GM23338 (cell line): ENCODE results near the gene TENM4. TPM values are rescaled to one million over a fixed set of nuclear protein-coding genes. Genes with fewer than 3 reads are reported as not detected.

ENCODE experiments used
- ATAC-seq: fragments of 200-7000 bp; cut with Tn5 transposase; 3 replicates; pipeline ENCODE4 v1.9.1; 2020
- DNase-seq: peaks from one replicate; pipeline ENCODE4 v3.0.0-alpha.2; 2015; ENCODE audit warnings: low spot score
- H2AFZ ChIP-seq: fragments of 200-600 bp; sonication (generic); 2 replicates; pipeline ENCODE4 v1.8.0; 2016; ENCODE audit warnings: antibody characterized with exemption, mild to moderate bottlenecking, moderate library complexity
- H3F3A ChIP-seq: fragments of 200-600 bp; sonication (generic); replicated peaks from 2 replicates; pipeline ENCODE4 v1.8.0; 2017; ENCODE audit warnings: antibody characterized with exemption, mixed run types, low read depth
- H3K27ac ChIP-seq: fragments of 200-600 bp; sonication (generic); 2 replicates; pipeline ENCODE4 v1.6.1; 2016; ENCODE audit warnings: low read depth
- H3K27me3 ChIP-seq: fragments of 200-600 bp; sonication (generic); 2 replicates; pipeline ENCODE4 v1.8.0; 2016; ENCODE audit warnings: mild to moderate bottlenecking, mixed run types, moderate library complexity; ENCODE audit not compliant: insufficient read depth
- H3K36me3 ChIP-seq: fragments of 200-600 bp; sonication (generic); 2 replicates; pipeline ENCODE4 v1.8.0; 2016; ENCODE audit warnings: mild to moderate bottlenecking; ENCODE audit not compliant: insufficient read depth
- H3K4me1 ChIP-seq: fragments of 200-600 bp; sonication (generic); 2 replicates; pipeline ENCODE4 v1.8.0; 2016; ENCODE audit warnings: mild to moderate bottlenecking, moderate library complexity; ENCODE audit not compliant: insufficient read depth
- H3K4me2 ChIP-seq: fragments of 200-600 bp; sonication (generic); 2 replicates; pipeline ENCODE4 v1.7.1; 2017; ENCODE audit warnings: mixed run types
- H3K4me3 ChIP-seq: fragments of 200-600 bp; sonication (generic); 2 replicates; pipeline ENCODE4 v1.6.1; 2016; ENCODE audit warnings: mixed run types
- H3K79me2 ChIP-seq: fragments of 200-600 bp; sonication (generic); replicated peaks from 2 replicates; pipeline ENCODE4 v1.8.0; 2017; ENCODE audit warnings: mild to moderate bottlenecking; ENCODE audit not compliant: insufficient read depth
- H3K9me2 ChIP-seq: fragments of 200-600 bp; sonication (generic); 2 replicates; pipeline ENCODE4 v1.8.0; 2017; ENCODE audit not compliant: insufficient read depth
- H4K20me1 ChIP-seq: fragments of 200-600 bp; sonication (generic); replicated peaks from 2 replicates; pipeline ENCODE4 v1.8.0; 2017; ENCODE audit warnings: mild to moderate bottlenecking; ENCODE audit not compliant: insufficient read depth
- H3K27ac Mint-ChIP-seq: 2 replicates; pipeline ENCODE4 v1.8.0; 2020; ENCODE audit warnings: inconsistent platforms, mild to moderate bottlenecking, moderate library complexity, mixed read lengths
- H3K27me3 Mint-ChIP-seq: 3 replicates; pipeline ENCODE4 v1.8.0; 2022; ENCODE audit warnings: low read depth, mild to moderate bottlenecking, moderate library complexity, mixed read lengths, inconsistent platforms; ENCODE audit not compliant: insufficient read depth, poor library complexity
- H3K36me3 Mint-ChIP-seq: 3 replicates; pipeline ENCODE4 v1.8.0; 2021; ENCODE audit warnings: low read depth, mild to moderate bottlenecking, inconsistent platforms, moderate library complexity, mixed read lengths
- H3K4me1 Mint-ChIP-seq: 3 replicates; pipeline ENCODE4 v1.8.0; 2020; ENCODE audit warnings: mild to moderate bottlenecking, inconsistent platforms, mixed read lengths
- H3K4me3 Mint-ChIP-seq: 3 replicates; pipeline ENCODE4 v1.8.0; 2021; ENCODE audit warnings: moderate library complexity, mild to moderate bottlenecking, inconsistent platforms, mixed read lengths
- H3K9me3 Mint-ChIP-seq: 3 replicates; pipeline ENCODE4 v1.8.0; 2020; ENCODE audit warnings: moderate library complexity, mild to moderate bottlenecking, inconsistent platforms, mixed read lengths
- CREB1 ChIP-seq: fragments of 250-450 bp; sonication (Bioruptor Pico); IDR thresholded peaks from 2 replicates; pipeline ENCODE4 v1.5.0; 2020; ENCODE audit warnings: low read depth, mild to moderate bottlenecking, moderate library complexity
- CTCF ChIP-seq, 2 experiments: fragments of 200-600 bp in 1 of 2; sonication (generic) in 1 of 2; conservative IDR thresholded peaks; 2 replicates each; pipeline versions ENCODE4 v1.5.1 to v1.6.1; 2016 to 2017; ENCODE audit warnings: antibody characterized with exemption in 2 of 2, low read depth in 2 of 2, mild to moderate bottlenecking in 2 of 2, moderate library complexity in 1 of 2
- EZH2 ChIP-seq: fragments of 200-600 bp; sonication (generic); IDR thresholded peaks from one replicate; pipeline ENCODE4 v1.8.0; 2017; ENCODE audit warnings: antibody characterized with exemption, mild to moderate bottlenecking, low read depth; ENCODE audit not compliant: unreplicated experiment
- EZH2phosphoT487 ChIP-seq: fragments of 200-600 bp; sonication (generic); IDR thresholded peaks from one replicate; pipeline ENCODE4 v1.8.1; 2018; ENCODE audit warnings: antibody characterized with exemption; ENCODE audit not compliant: unreplicated experiment
- POLR2AphosphoS5 ChIP-seq: IDR thresholded peaks from 2 replicates; pipeline ENCODE4 v1.6.1; 2016; ENCODE audit warnings: antibody characterized with exemption, low read depth
- REST ChIP-seq: IDR thresholded peaks from one replicate; pipeline ENCODE4 v1.6.1; 2018; ENCODE audit warnings: antibody characterized with exemption; ENCODE audit not compliant: unreplicated experiment
- STAT1 ChIP-seq: IDR thresholded peaks from one replicate; pipeline ENCODE4 v1.6.1; 2016; ENCODE audit warnings: antibody characterized with exemption; ENCODE audit not compliant: unreplicated experiment
- ZNF114 ChIP-seq: fragments of 250-450 bp; sonication (Bioruptor Pico); IDR thresholded peaks from 2 replicates; pipeline ENCODE4 v1.5.0; 2020; ENCODE audit warnings: mild to moderate bottlenecking, moderate library complexity
- ZNF331 ChIP-seq: fragments of 250-450 bp; sonication (Bioruptor Pico); IDR thresholded peaks from 2 replicates; pipeline ENCODE4 v1.5.0; 2020; ENCODE audit warnings: low read depth, mild to moderate bottlenecking, moderate library complexity
- ZNF462 ChIP-seq: fragments of 250-450 bp; sonication (Bioruptor Pico); IDR thresholded peaks from 2 replicates; pipeline ENCODE4 v1.5.0; 2020; ENCODE audit warnings: mild to moderate bottlenecking, moderate library complexity
- polyA plus RNA-seq: library from polyadenylated mRNA; unstranded; fragments of >200 nt; fragmentation: Nextera tagmentation; extraction: Ambion mirVana; gene quantifications from 2 replicates; pipeline ENCODE4 v1.2.1, GENCODE V29; 2016
- total RNA-seq: library from RNA; depleted of rRNA; stranded (reverse); fragments of >200 nt; shearing (Covaris generic); gene quantifications from 2 replicates; pipeline ENCODE4 v1.2.3, GENCODE V29; 2014

Gene TENM4
- total and polyA plus RNA-seq, 2 experiments from 2014 or later: 7.3 TPM

GRCh38 chr11:78921509-78921908 lies 519.3 kb downstream of the TENM4 start (continued):
- TF ChIP-seq ZNF462 (CRISPR knock-in tag) (no peak), POLR2AphosphoS5 (no peak), STAT1 (no peak)

- no peaks in the 10 kb centered on the region for H3K36me3 Mint-ChIP-seq
- peaks cover 4% of the 10 kb centered on the region; the same call in 2 of the 3 replicates for H3K4me1 Mint-ChIP-seq
- H3K4me3 Mint-ChIP-seq: no peak overlapping the region
- Histone ChIP-seq H3K4me1 (no peaks in the 10 kb centered on the region), H3K36me3 (no peaks in the 10 kb centered on the region), H3K79me2 (no peaks in the 10 kb centered on the region), H3K9me2 (peaks cover 2% of the 10 kb centered on the region; the same call in 1 of the 2 replicates), H3F3A (no peaks in the 10 kb centered on the region), H2AFZ (no peak overlapping the region), H3K27me3 (no peaks in the 10 kb centered on the region), H3K4me3 (no peak overlapping the region), H3K27ac (no peak overlapping the region), H4K20me1 (no peaks in the 10 kb centered on the region; the same call in 1 of the 2 replicates), H3K4me2 (no peak overlapping the region)
- no peak overlapping the region for H3K27ac Mint-ChIP-seq
- H3K9me3 Mint-ChIP-seq: no peaks in the 10 kb centered on the region
- H3K27me3 Mint-ChIP-seq: peaks cover 2% of the 10 kb centered on the region
- no peak for DNase-seq
- ATAC-seq: no peak
- TF ChIP-seq REST (no peak), POLR2AphosphoS5 (no peak), ZNF331 (CRISPR knock-in tag) (no peak), CREB1 (CRISPR knock-in tag) (no peak), EZH2phosphoT487 (no peak), ZNF114 (CRISPR knock-in tag) (no peak), CTCF (conservative IDR thresholded peaks at IDR 0.05; ENCODE audit: low read depth in 2 of 2) (no peak), EZH2 (no peak)
Measured at GRCh38 chr11:78920329-78920728, 520.5 kb downstream of the TENM4 start.
